Endodermal cell (in vitro differentiated cells): ENCODE measurements around the gene RNF145. TPM values are rescaled to one million over a fixed set of nuclear protein-coding genes. Genes with fewer than 3 reads are reported as not detected.

Experiments
- DNase-seq: peaks from one replicate; pipeline ENCODE4 v3.0.0-alpha.2; 2017
- H3K27ac ChIP-seq: 2 replicates; pipeline ENCODE4 v1.5.1; 2013; ENCODE audit warnings: mild to moderate bottlenecking, low read depth, low read length, moderate library complexity
- H3K27me3 ChIP-seq: 2 replicates; pipeline ENCODE4 v1.6.1; 2013; ENCODE audit warnings: mild to moderate bottlenecking, low read length, moderate library complexity; ENCODE audit not compliant: insufficient read depth, control insufficient read depth, poor library complexity, severe bottlenecking
- H3K36me3 ChIP-seq: 2 replicates; pipeline ENCODE4 v1.7.0; 2013; ENCODE audit warnings: mild to moderate bottlenecking, low read length, moderate library complexity; ENCODE audit not compliant: control insufficient read depth, insufficient read depth
- H3K4me1 ChIP-seq: one replicate; pipeline ENCODE4 v1.7.0; 2013; ENCODE audit warnings: low read length; ENCODE audit not compliant: control insufficient read depth, insufficient read depth
- H3K4me3 ChIP-seq: 2 replicates; pipeline ENCODE4 v1.5.1; 2013; ENCODE audit warnings: mild to moderate bottlenecking, low read length, moderate library complexity
- H3K9ac ChIP-seq: 2 replicates; pipeline ENCODE4 v1.6.1; 2013; ENCODE audit warnings: mild to moderate bottlenecking, low read length, moderate library complexity; ENCODE audit not compliant: poor library complexity, severe bottlenecking; ENCODE audit errors: extremely low read depth
- H3K9me3 ChIP-seq: 2 replicates; pipeline ENCODE4 v1.6.1; 2013; ENCODE audit warnings: mild to moderate bottlenecking, low read length, moderate library complexity; ENCODE audit not compliant: control insufficient read depth
- H3K27ac Mint-ChIP-seq: 2 replicates; pipeline ENCODE4 v1.8.0; 2020; ENCODE audit warnings: mixed read lengths
- H3K27me3 Mint-ChIP-seq: 2 replicates; pipeline ENCODE4 v1.8.0; 2021; ENCODE audit warnings: mild to moderate bottlenecking, mixed read lengths; ENCODE audit not compliant: insufficient read depth
- H3K36me3 Mint-ChIP-seq: 2 replicates; pipeline ENCODE4 v1.8.0; 2020; ENCODE audit warnings: low read depth, mixed read lengths
- H3K4me1 Mint-ChIP-seq: 2 replicates; pipeline ENCODE4 v1.8.0; 2020; ENCODE audit warnings: mixed read lengths
- H3K4me3 Mint-ChIP-seq: 2 replicates; pipeline ENCODE4 v1.8.0; 2020; ENCODE audit warnings: mild to moderate bottlenecking, moderate library complexity, mixed read lengths
- H3K9me3 Mint-ChIP-seq: 2 replicates; pipeline ENCODE4 v1.8.0; 2020; ENCODE audit warnings: mild to moderate bottlenecking, mixed read lengths
- CTCF ChIP-seq: fragments of 200-600 bp; sonication (generic); conservative IDR thresholded peaks from 2 replicates; pipeline ENCODE4 v1.5.0; 2021; ENCODE audit warnings: antibody characterized with exemption, mild to moderate bottlenecking
- WGBS, 2 experiments: methylation state at CpG; one replicate each; pipeline versions ENCODE4 v1.1.5 to v1.1.7; 2013; ENCODE audit warnings: missing lambda C conversion rate in 2 of 2, mixed read lengths in 1 of 2; ENCODE audit not compliant: insufficient coverage in 1 of 2, insufficient read length in 1 of 2; 5-methylcytosine and 5-hydroxymethylcytosine counted together
- total RNA-seq, 2 donors: library from RNA; stranded (reverse); fragmentation: NEBNext Ultra II Directional in 1 of 2; extraction: Animal tissue kit (Norgen Biotek cat#: 25700) in 1 of 2; gene quantifications; 2 replicates in 1 of 2; 3 replicates in 1 of 2; pipeline ENCODE4 v1.2.1, GENCODE V29; 2021

RNF145 gene
- total RNA-seq, 2 donors from 2014 or later, result 50.2 to 50.4 TPM

GRCh38 chr5:159220206-159220605 is 10.9 kb upstream of the RNF145 start:
- H3K9me3 ChIP-seq, result no peaks in the 10 kb centered on the region
- Mint-ChIP-seq H3K4me1 (no peaks in the 10 kb centered on the region), H3K27ac (no peak overlapping the region), H3K36me3 (no peaks in the 10 kb centered on the region), H3K27me3 (peaks cover 40% of the 10 kb centered on the region), H3K9me3 (no peaks in the 10 kb centered on the region), H3K4me3 (no peak overlapping the region)
- no peak overlapping the region for H3K4me3 ChIP-seq
- WGBS, 2 experiments, result 88% methylated on average over 4 of the region's 5 CpGs; no CpG with 5 or more reads in 1 of the 2 experiments
- TF ChIP-seq CTCF, result no peak
- H3K36me3 ChIP-seq, result no peaks in the 10 kb centered on the region
- no peaks in the 10 kb centered on the region for H3K4me1 ChIP-seq
- DNase-seq, result no peak
- H3K9ac ChIP-seq, result no peak overlapping the region
- no peak overlapping the region for H3K27ac ChIP-seq
- no peaks in the 10 kb centered on the region for H3K27me3 ChIP-seq

GRCh38 chr5:159218595-159219023 is 9.3 kb upstream of the RNF145 start:
- H3K27ac Mint-ChIP-seq, result no peak overlapping the region
- 92 to 100% methylated on average over 1 to 2 of the region's 2 CpGs for WGBS, 2 experiments
- H3K4me1 Mint-ChIP-seq, result no peaks in the 10 kb centered on the region

GRCh38 chr5:159217236-159217635 is 7.9 kb upstream of the RNF145 start:
- 97 to 100% methylated on average over 1 to 2 of the region's 2 CpGs for WGBS, 2 experiments
- H3K9me3 Mint-ChIP-seq, result no peaks in the 10 kb centered on the region
- H3K36me3 Mint-ChIP-seq, result no peaks in the 10 kb centered on the region
- H3K36me3 ChIP-seq, result no peaks in the 10 kb centered on the region
- no peak overlapping the region for H3K9ac ChIP-seq
- DNase-seq, result no peak
- H3K4me1 Mint-ChIP-seq, result no peaks in the 10 kb centered on the region
- no peak overlapping the region for H3K27ac Mint-ChIP-seq
- no peaks in the 10 kb centered on the region for H3K27me3 ChIP-seq
- H3K9me3 ChIP-seq, result no peaks in the 10 kb centered on the region
- peaks cover 19% of the 10 kb centered on the region for H3K27me3 Mint-ChIP-seq
- H3K4me1 ChIP-seq, result no peaks in the 10 kb centered on the region
- H3K4me3 Mint-ChIP-seq, result no peak overlapping the region
- no peak overlapping the region for H3K4me3 ChIP-seq
- no peak overlapping the region for H3K27ac ChIP-seq
- TF ChIP-seq CTCF, result no peak

More at GRCh38 chr5:159218595-159219023, 9.3 kb upstream of the RNF145 start:
- no peak for DNase-seq
- Mint-ChIP-seq H3K36me3 (no peaks in the 10 kb centered on the region), H3K9me3 (no peaks in the 10 kb centered on the region), H3K27me3 (peaks cover 29% of the 10 kb centered on the region), H3K4me3 (no peak overlapping the region)
- H3K9ac ChIP-seq, result no peak overlapping the region
- H3K36me3 ChIP-seq, result no peaks in the 10 kb centered on the region
- no peak for TF ChIP-seq CTCF
- H3K4me1 ChIP-seq, result no peaks in the 10 kb centered on the region
- no peaks in the 10 kb centered on the region for H3K27me3 ChIP-seq
- no peak overlapping the region for H3K4me3 ChIP-seq
- H3K27ac ChIP-seq, result no peak overlapping the region
- no peaks in the 10 kb centered on the region for H3K9me3 ChIP-seq
